Measurements from ENCODE around the gene CSH2. TPM values are rescaled to one million over a fixed set of nuclear protein-coding genes. Genes with fewer than 3 reads are reported as not detected.

The CSH2 gene
- total RNA-seq, 1 donor from 2014 or later = 0.56 TPM

DNA sequence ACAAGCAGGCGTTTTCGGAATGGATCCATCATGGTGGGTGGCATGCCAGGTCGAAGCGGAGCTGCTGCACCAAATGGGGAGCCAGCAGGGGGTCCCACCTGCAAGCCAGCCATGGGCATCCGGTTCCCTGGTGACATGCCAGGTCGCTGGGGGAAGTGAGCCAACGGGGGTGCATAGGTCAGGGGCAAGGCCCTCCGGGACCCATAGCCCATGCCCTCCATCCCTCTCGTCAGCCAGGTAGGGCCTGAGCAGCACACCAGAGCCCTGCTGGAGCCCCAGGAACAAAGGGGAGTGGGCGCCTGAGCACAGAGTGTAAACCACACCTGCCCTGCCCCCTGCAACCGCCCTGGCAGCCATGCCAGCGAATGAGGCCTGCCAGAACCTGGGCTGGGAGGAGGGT lies 36.0 kb downstream of the CSH2 start:
- TF ChIP-seq, protein P1, sequence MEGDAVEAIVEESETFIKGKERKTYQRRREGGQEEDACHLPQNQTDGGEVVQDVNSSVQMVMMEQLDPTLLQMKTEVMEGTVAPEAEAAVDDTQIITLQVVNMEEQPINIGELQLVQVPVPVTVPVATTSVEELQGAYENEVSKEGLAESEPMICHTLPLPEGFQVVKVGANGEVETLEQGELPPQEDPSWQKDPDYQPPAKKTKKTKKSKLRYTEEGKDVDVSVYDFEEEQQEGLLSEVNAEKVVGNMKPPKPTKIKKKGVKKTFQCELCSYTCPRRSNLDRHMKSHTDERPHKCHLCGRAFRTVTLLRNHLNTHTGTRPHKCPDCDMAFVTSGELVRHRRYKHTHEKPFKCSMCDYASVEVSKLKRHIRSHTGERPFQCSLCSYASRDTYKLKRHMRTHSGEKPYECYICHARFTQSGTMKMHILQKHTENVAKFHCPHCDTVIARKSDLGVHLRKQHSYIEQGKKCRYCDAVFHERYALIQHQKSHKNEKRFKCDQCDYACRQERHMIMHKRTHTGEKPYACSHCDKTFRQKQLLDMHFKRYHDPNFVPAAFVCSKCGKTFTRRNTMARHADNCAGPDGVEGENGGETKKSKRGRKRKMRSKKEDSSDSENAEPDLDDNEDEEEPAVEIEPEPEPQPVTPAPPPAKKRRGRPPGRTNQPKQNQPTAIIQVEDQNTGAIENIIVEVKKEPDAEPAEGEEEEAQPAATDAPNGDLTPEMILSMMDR (IDR thresholded peaks at IDR 0.05; ENCODE audit: partially characterized antibody, unreplicated experiment) = no peak
- Mint-ChIP-seq H3K27ac (ENCODE audit: unreplicated experiment) (no peak overlapping the region), H3K4me1 (ENCODE audit: low read depth, unreplicated experiment) (peaks cover 16% of the 10 kb centered on the region), H3K27me3 (ENCODE audit: unreplicated experiment) (peaks cover 16% of the 10 kb centered on the region), H3K9me3 (ENCODE audit: unreplicated experiment) (peaks cover 8% of the 10 kb centered on the region), H3K4me3 (ENCODE audit: unreplicated experiment) (no peak overlapping the region), H3K36me3 (ENCODE audit: unreplicated experiment) (no peaks in the 10 kb centered on the region)
- DNase-seq = no peak

DNA sequence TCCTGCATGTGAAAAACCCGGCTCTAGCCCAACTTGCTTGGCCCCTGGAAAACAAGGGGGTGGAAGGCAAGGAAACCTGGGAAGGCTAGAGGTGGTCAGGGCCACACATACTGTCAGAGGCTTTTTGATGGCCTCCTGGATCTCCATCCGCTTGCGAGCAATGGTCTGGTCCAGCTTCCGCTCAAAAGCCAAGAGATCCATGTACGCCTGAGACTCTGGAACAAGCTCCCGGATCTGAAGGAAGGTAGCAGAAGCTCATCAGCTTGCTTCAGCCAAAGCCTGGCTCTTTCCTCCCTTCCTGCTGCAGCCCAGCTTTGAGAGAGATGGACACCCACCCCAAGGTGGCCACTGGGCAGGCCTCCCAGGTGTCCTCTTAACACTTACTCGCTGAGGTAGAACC lies 36.7 kb downstream of the CSH2 start:
- no peaks in the 10 kb centered on the region for H3K36me3 Mint-ChIP-seq (ENCODE audit: unreplicated experiment)
- peaks cover 16% of the 10 kb centered on the region for H3K4me1 Mint-ChIP-seq (ENCODE audit: low read depth, unreplicated experiment)
- H3K9me3 Mint-ChIP-seq (ENCODE audit: unreplicated experiment) = peaks cover 9% of the 10 kb centered on the region
- TF ChIP-seq, protein P1 (IDR thresholded peaks at IDR 0.05; ENCODE audit: partially characterized antibody, unreplicated experiment) = no peak
- DNase-seq = no peak
- peak overlapping the region; percentile 29 for H3K27ac Mint-ChIP-seq (ENCODE audit: unreplicated experiment)
- H3K4me3 Mint-ChIP-seq (ENCODE audit: unreplicated experiment) = peak overlapping the region; percentile 25
- H3K27me3 Mint-ChIP-seq (ENCODE audit: unreplicated experiment) = peaks cover 16% of the 10 kb centered on the region

DNA sequence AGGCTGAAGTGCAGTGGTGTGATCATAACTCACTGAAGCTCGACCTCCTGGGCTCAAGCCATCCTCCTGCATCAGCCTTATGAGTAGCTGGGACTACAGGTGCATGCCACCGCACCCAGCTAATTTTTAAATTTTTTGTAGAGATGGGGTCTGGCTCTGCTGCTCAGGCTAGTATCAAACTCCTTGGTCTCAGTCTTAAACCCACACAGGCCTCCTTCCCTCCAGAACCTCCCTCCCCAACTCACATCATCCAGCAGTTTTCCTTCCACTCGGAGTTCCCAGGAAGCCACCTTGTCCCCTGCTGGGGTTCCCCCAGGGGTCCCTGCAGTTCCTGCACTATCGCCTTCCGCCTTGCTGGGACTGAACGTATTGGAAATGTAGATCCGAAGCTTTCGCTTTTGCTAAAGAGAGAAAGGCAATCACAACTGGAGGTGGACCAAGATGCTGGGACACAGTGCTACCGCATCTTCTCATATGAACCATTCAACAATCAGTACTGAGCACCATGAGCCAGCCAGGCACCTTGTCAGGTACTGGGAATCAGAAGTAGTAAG lies 38.2 kb downstream of the CSH2 start:
- no peak overlapping the region for H3K4me3 Mint-ChIP-seq (ENCODE audit: unreplicated experiment)
- TF ChIP-seq, protein P1 (IDR thresholded peaks at IDR 0.05; ENCODE audit: partially characterized antibody, unreplicated experiment) = no peak
- H3K4me1 Mint-ChIP-seq (ENCODE audit: low read depth, unreplicated experiment) = peaks cover 6% of the 10 kb centered on the region
- peaks cover 7% of the 10 kb centered on the region for H3K27me3 Mint-ChIP-seq (ENCODE audit: unreplicated experiment)
- H3K9me3 Mint-ChIP-seq (ENCODE audit: unreplicated experiment) = peaks cover 3% of the 10 kb centered on the region
- H3K27ac Mint-ChIP-seq (ENCODE audit: unreplicated experiment) = no peak overlapping the region
- H3K36me3 Mint-ChIP-seq (ENCODE audit: unreplicated experiment) = no peaks in the 10 kb centered on the region
- DNase-seq = no peak

DNA sequence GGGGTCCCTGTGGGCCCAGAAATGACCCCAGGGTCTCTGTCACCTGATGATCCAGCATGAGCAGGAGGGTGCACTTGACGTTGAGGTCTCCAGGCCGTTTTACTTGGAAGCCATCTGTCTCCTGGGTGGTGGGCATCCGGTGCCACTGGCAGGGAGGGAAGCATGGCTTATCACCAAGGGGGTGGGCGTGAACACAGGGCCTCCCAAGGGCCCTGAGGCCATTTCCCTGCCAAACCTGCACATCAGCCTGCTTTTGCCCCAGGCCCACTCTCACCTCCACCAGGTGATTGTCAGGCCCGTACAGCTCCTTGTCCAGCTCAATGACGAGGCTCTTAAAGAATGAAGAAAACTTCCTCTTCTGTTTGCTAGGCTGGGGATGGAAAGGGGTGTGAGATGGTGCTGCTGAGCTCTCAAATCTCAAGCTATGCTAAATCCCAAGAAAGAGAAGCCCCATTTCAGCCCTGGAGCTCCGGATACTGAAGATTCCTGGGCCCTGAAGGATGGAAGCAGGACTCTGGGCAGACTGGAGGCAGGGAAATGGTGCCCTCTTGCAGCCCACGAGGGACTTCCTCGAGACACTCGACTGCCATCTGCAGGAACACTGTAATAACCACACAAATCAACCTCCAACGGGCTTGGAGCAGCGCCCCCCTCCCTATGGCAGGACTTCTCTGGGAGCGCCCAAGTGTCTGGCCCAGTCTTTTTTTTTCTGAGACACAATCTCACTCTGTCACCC lies 38.9 kb downstream of the CSH2 start:
- TF ChIP-seq, protein P1 (IDR thresholded peaks at IDR 0.05; ENCODE audit: partially characterized antibody, unreplicated experiment) = peak; percentile 48
- H3K27me3 Mint-ChIP-seq (ENCODE audit: unreplicated experiment) = peaks cover 6% of the 10 kb centered on the region
- H3K36me3 Mint-ChIP-seq (ENCODE audit: unreplicated experiment) = no peaks in the 10 kb centered on the region
- peaks cover 6% of the 10 kb centered on the region for H3K4me1 Mint-ChIP-seq (ENCODE audit: low read depth, unreplicated experiment)
- peak; percentile 59 for DNase-seq
- H3K27ac Mint-ChIP-seq (ENCODE audit: unreplicated experiment) = no peak overlapping the region
- H3K9me3 Mint-ChIP-seq (ENCODE audit: unreplicated experiment) = peaks cover 3% of the 10 kb centered on the region
- no peak overlapping the region for H3K4me3 Mint-ChIP-seq (ENCODE audit: unreplicated experiment)

DNA sequence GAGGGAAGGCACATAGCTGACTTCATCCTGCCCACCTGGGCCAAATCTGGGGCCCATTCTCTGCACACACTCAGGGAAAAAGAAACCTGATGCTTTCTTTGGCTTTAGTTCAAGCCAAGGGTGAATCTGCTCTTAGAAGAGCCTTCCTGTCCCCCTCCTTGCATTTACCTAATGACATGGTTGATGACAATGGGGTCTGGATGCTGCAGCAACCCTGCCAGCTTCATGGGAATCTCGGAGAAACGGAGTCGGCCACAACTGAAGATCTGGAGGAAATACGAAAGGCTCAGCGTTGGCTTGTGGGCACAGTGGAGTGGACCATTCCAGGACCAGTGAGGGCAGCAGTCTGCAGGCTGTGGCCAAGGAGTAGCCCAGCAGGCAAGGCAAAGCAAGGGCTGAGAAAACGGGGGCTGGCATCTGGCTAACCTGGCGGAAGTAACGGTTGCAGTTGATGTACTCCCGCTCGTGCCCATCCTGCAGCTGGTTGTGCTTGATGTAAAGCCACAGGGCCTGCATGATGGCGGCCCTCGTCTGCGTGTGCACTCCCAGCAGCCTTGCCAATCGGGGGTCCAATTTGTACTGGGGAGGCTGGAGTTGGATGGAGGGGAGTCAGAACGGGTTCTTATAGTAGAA lies 39.6 kb downstream of the CSH2 start:
- Mint-ChIP-seq H3K27ac (ENCODE audit: unreplicated experiment) (no peak overlapping the region), H3K4me3 (ENCODE audit: unreplicated experiment) (no peak overlapping the region), H3K36me3 (ENCODE audit: unreplicated experiment) (no peaks in the 10 kb centered on the region), H3K4me1 (ENCODE audit: low read depth, unreplicated experiment) (peaks cover 8% of the 10 kb centered on the region), H3K27me3 (ENCODE audit: unreplicated experiment) (peaks cover 6% of the 10 kb centered on the region), H3K9me3 (ENCODE audit: unreplicated experiment) (peaks cover 4% of the 10 kb centered on the region)
- no peak for DNase-seq
- TF ChIP-seq, protein P1 (IDR thresholded peaks at IDR 0.05; ENCODE audit: partially characterized antibody, unreplicated experiment) = no peak

All from glutamatergic neuron (in vitro differentiated cells).